Measurements from ENCODE around the gene TPCN1.

TPCN1 gene

GRCh38 chr12:113318046-113318656 lies 96.9 kb downstream of the TPCN1 start:
- DNase-seq, result no peak

- no peak for DNase-seq
Observed at GRCh38 chr12:113318900-113319628, 97.8 kb downstream of the TPCN1 start.

- DNase-seq, result no peak
Observed at GRCh38 chr12:113320401-113320800, 99.1 kb downstream of the TPCN1 start.

- no peak for DNase-seq
Observed at GRCh38 chr12:113322343-113322742, 101.1 kb downstream of the TPCN1 start.

- DNase-seq, result no peak
Observed at GRCh38 chr12:113325916-113326315, 104.7 kb downstream of the TPCN1 start.

- no peak for DNase-seq
Observed at GRCh38 chr12:113326775-113327395, 105.6 kb downstream of the TPCN1 start.

- no peak for DNase-seq
Observed at GRCh38 chr12:113328368-113328889, 107.2 kb downstream of the TPCN1 start.

- no peak for DNase-seq
Observed at GRCh38 chr12:113329022-113329790, 107.9 kb downstream of the TPCN1 start.

- DNase-seq, result no peak
Observed at GRCh38 chr12:113329791-113330417, 108.6 kb downstream of the TPCN1 start.

GRCh38 chr12:113330505-113330904 lies 109.2 kb downstream of the TPCN1 start:
- no peak for DNase-seq

- DNase-seq, result no peak
Observed at GRCh38 chr12:113332688-113333417, 111.6 kb downstream of the TPCN1 start.

- DNase-seq, result no peak
Observed at GRCh38 chr12:113333418-113333750, 112.1 kb downstream of the TPCN1 start.

GRCh38 chr12:113333877-113334785 lies 112.9 kb downstream of the TPCN1 start:
- DNase-seq, result no peak

- DNase-seq, result peak; percentile 78 to 90 (median 87)
Observed at GRCh38 chr12:113334786-113335539, 113.7 kb downstream of the TPCN1 start, which contains the start of gene SLC8B1. TSS of gene SLC8B1 (minus strand) at chr12:113335109. CDS start at chr12:113332878, 2,231 bp downstream.

GRCh38 chr12:113339540-113339939 lies 118.3 kb downstream of the TPCN1 start:
- DNase-seq, result no peak

GRCh38 chr12:113340061-113340460 lies 118.8 kb downstream of the TPCN1 start:
- DNase-seq, result no peak

- no peak for DNase-seq
Observed at GRCh38 chr12:113341535-113341934, 120.3 kb downstream of the TPCN1 start.

GRCh38 chr12:113345318-113345717 lies 124.1 kb downstream of the TPCN1 start:
- DNase-seq, result no peak

- DNase-seq, result no peak
Observed at GRCh38 chr12:113346353-113346752, 125.1 kb downstream of the TPCN1 start.

GRCh38 chr12:113347107-113347506 lies 125.8 kb downstream of the TPCN1 start:
- DNase-seq, result no peak
